HG02884 (cell line): ENCODE data around the gene NPLOC4.

Experiments
- ATAC-seq: cut with Tn5 transposase; IDR thresholded peaks from one replicate; pipeline ENCODE4 v1.9.1; 2021; ENCODE audit warnings: mild to moderate bottlenecking, moderate library complexity; ENCODE audit not compliant: unreplicated experiment

NPLOC4 gene

GRCh38 chr17:81520021-81520901 is 116.7 kb downstream of the NPLOC4 start:
- no peak for ATAC-seq

- no peak for ATAC-seq
These were observed 117.5 kb downstream of the NPLOC4 start for GRCh38 chr17:81519284-81520020.

GRCh38 chr17:81518785-81519283 is 118.1 kb downstream of the NPLOC4 start:
- ATAC-seq = no peak

- ATAC-seq = no peak
These were observed 118.7 kb downstream of the NPLOC4 start for GRCh38 chr17:81518113-81518784.

- ATAC-seq = peak; percentile 37
These were observed 119.4 kb downstream of the NPLOC4 start for GRCh38 chr17:81517339-81518112.

GRCh38 chr17:81517009-81517338 is 119.9 kb downstream of the NPLOC4 start:
- ATAC-seq = no peak

GRCh38 chr17:81516439-81516838 is 120.5 kb downstream of the NPLOC4 start:
- no peak for ATAC-seq

GRCh38 chr17:81515530-81516041 is 121.3 kb downstream of the NPLOC4 start:
- ATAC-seq = no peak

- ATAC-seq = no peak
These were observed 122.0 kb downstream of the NPLOC4 start for GRCh38 chr17:81514739-81515529.

- no peak for ATAC-seq
These were observed 122.5 kb downstream of the NPLOC4 start for GRCh38 chr17:81514489-81514738.

- no peak for ATAC-seq
These were observed 123.0 kb downstream of the NPLOC4 start for GRCh38 chr17:81513753-81514488.

GRCh38 chr17:81513372-81513752 is 123.5 kb downstream of the NPLOC4 start:
- no peak for ATAC-seq

GRCh38 chr17:81512562-81513371 is 124.1 kb downstream of the NPLOC4 start, which contains the start of gene ACTG1:
Gene ACTG1, minus strand, starts transcription at chr17:81512799. Its CDS starts 445 bp downstream, at chr17:81512354.
- peak; percentile 42 for ATAC-seq

GRCh38 chr17:81511804-81512561 is 124.9 kb downstream of the NPLOC4 start:
- no peak for ATAC-seq

- no peak for ATAC-seq
These were observed 125.4 kb downstream of the NPLOC4 start for GRCh38 chr17:81511554-81511803.

GRCh38 chr17:81510785-81511553 is 125.9 kb downstream of the NPLOC4 start:
- ATAC-seq = no peak
